Hepatocyte (in vitro differentiated cells): ENCODE data around the gene CD55.

Experiments used
- CTCF ChIP-seq: fragments of 200-600 bp; sonication (generic); IDR thresholded peaks from 2 replicates; pipeline ENCODE4 v1.5.1; 2016; ENCODE audit warnings: antibody characterized with exemption, mild to moderate bottlenecking; ENCODE audit not compliant: poor library complexity
- EZH2 ChIP-seq: fragments of 200-600 bp; sonication (generic); IDR thresholded peaks from 2 replicates; pipeline ENCODE4 v1.6.1; 2016; ENCODE audit warnings: antibody characterized with exemption, mild to moderate bottlenecking, borderline replicate concordance

GRCh38 chr1:207304710-207305488 lies 16.6 kb upstream of the CD55 start:
- TF ChIP-seq CTCF = no peak
- TF ChIP-seq EZH2 = no peak
